HepG2 (cell line): ENCODE results near the gene ACOXL. TPM values are rescaled to one million over a fixed set of nuclear protein-coding genes. Genes with fewer than 3 reads are reported as not detected.

Experiments
- CBX1 ChIP-seq: IDR thresholded peaks from one replicate; pipeline ENCODE4 v1.6.1; 2016; ENCODE audit warnings: antibody characterized with exemption, low read depth
- EP300 ChIP-seq, 3 experiments: sonication (generic) in 1 of 3; formaldehyde crosslinking in 1 of 3; IDR thresholded peaks; 2 replicates each; pipeline versions ENCODE4 v1.5.1 to v1.6.1; 2011 to 2020; ENCODE audit warnings: low read depth in 2 of 3, low read length in 2 of 3, borderline replicate concordance in 1 of 3, improper control_type of control experiment in 1 of 3, mild to moderate bottlenecking in 1 of 3, missing genetic modification reagents in 1 of 3, moderate library complexity in 1 of 3
- GMEB1 ChIP-seq: sonication (generic); formaldehyde crosslinking; IDR thresholded peaks from 2 replicates; pipeline ENCODE4 v1.5.1; 2020; ENCODE audit warnings: missing genetic modification reagents, mild to moderate bottlenecking, borderline replicate concordance
- HMG20A ChIP-seq: IDR thresholded peaks from 2 replicates; pipeline ENCODE4 v1.6.1; 2016; ENCODE audit warnings: borderline replicate concordance
- PHF20 ChIP-seq: sonication (generic); formaldehyde crosslinking; IDR thresholded peaks from 2 replicates; pipeline ENCODE4 v1.5.0; 2020; ENCODE audit warnings: mild to moderate bottlenecking, missing genetic modification reagents
- POLR2AphosphoS5 ChIP-seq: IDR thresholded peaks from 2 replicates; pipeline ENCODE4 v1.6.1; 2012; ENCODE audit warnings: low read depth, low read length
- SMARCC2 ChIP-seq: fragments of 450-650 bp; IDR thresholded peaks from 2 replicates; pipeline ENCODE4 v1.6.1; 2017; ENCODE audit warnings: antibody characterized with exemption, mild to moderate bottlenecking
- SMC3 ChIP-seq: IDR thresholded peaks from 2 replicates; pipeline ENCODE4 v1.6.1; 2011; ENCODE audit warnings: low read length, improper control_type of control experiment
- SOX6 ChIP-seq, 2 experiments: fragments of 450-650 bp in 1 of 2; sonication (generic) in 1 of 2; formaldehyde crosslinking in 1 of 2; IDR thresholded peaks; 2 replicates each; pipeline versions ENCODE4 v1.4.0 to v1.6.1; 2017 to 2020; ENCODE audit warnings: antibody characterized with exemption in 1 of 2, mild to moderate bottlenecking in 1 of 2, missing genetic modification reagents in 1 of 2
- U2AF2 ChIP-seq: fragments of 200-400 bp; formaldehyde crosslinking; IDR thresholded peaks from 2 replicates; pipeline ENCODE4 v1.6.1; 2017; ENCODE audit warnings: low read depth, mild to moderate bottlenecking, low read length
- ZNF24 ChIP-seq: fragments of 450-650 bp; IDR thresholded peaks from 2 replicates; pipeline ENCODE4 v1.6.1; 2017; ENCODE audit warnings: antibody characterized with exemption, mild to moderate bottlenecking
- ZNF597 ChIP-seq: sonication (generic); formaldehyde crosslinking; IDR thresholded peaks from 2 replicates; pipeline ENCODE4 v1.5.0; 2020; ENCODE audit warnings: missing genetic modification reagents
- polyA plus RNA-seq, 8 experiments: library from polyadenylated mRNA; depleted of rRNA in 3 of 8; stranded (reverse) in 7 of 8; unstranded in 1 of 8; fragments of >200 nt; fragmentation: Illumina TruSeq in 4 of 8; extraction: Trizol in 4 of 8; gene quantifications; 2 replicates each; pipeline versions ENCODE4 v1.2.1 to v1.2.3, GENCODE V29; 2011 to 2016; ENCODE audit warnings: low read depth in 4 of 8, missing spikeins in 1 of 8, mixed read lengths in 1 of 8; ENCODE audit not compliant: insufficient read depth in 1 of 8
- total RNA-seq, 5 experiments: library from RNA; depleted of rRNA; stranded (reverse); fragments of >200 nt; fragmentation: Illumina TruSeq; extraction: Trizol; gene quantifications; 2 replicates each; pipeline ENCODE4 v1.2.3, GENCODE V29; 2016; ENCODE audit warnings: low read depth in 1 of 5
- TF ChIP-seq, protein P1 (sequence below): sonication (generic); formaldehyde crosslinking; IDR thresholded peaks from 2 replicates; pipeline ENCODE4 v1.5.0; 2020; ENCODE audit warnings: missing genetic modification reagents

ACOXL gene
- total and polyA plus RNA-seq, 2 of the 13 experiments (the other 11 are each of a cell fraction or from before 2014, with no cell fraction given) = not detected

GRCh38 chr2:111050701-111051376 lies 318.5 kb downstream of the ACOXL start (continued):
- TF ChIP-seq, protein P1, sequence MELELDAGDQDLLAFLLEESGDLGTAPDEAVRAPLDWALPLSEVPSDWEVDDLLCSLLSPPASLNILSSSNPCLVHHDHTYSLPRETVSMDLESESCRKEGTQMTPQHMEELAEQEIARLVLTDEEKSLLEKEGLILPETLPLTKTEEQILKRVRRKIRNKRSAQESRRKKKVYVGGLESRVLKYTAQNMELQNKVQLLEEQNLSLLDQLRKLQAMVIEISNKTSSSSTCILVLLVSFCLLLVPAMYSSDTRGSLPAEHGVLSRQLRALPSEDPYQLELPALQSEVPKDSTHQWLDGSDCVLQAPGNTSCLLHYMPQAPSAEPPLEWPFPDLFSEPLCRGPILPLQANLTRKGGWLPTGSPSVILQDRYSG (CRISPR knock-in tag) = no peak
- TF ChIP-seq SOX6 (IDR thresholded peaks at IDR 0.05) (no peak), SOX6 (CRISPR knock-in tag; IDR thresholded peaks at IDR 0.05) (0 out of 2 replicates have a peak, but pooled peaks have one; percentile 15), HMG20A (CRISPR knock-in tag) (peak; percentile 60; the same call in 1 of the 2 replicates), ZNF597 (CRISPR knock-in tag) (no peak), PHF20 (CRISPR knock-in tag) (no peak), ZNF24 (no peak), U2AF2 (no peak), GMEB1 (CRISPR knock-in tag) (no peak), SMC3 (0 out of 2 replicates have a peak, but pooled peaks have one; percentile 7), EP300 (IDR thresholded peaks at IDR 0.05; ENCODE audit: low read depth in 2 of 2, low read length in 2 of 2) (0 out of 4 replicates have a peak, but pooled peaks of 1 of the 2 experiments have one; percentile 36), EP300 (CRISPR knock-in tag; IDR thresholded peaks at IDR 0.05; ENCODE audit: borderline replicate concordance) (no peak), SMARCC2 (no peak), POLR2AphosphoS5 (no peak), CBX1 (no peak)
